ENCODE measurements around the gene ATP5PD.
"Not testable (repeated sequence)": the region's sequence is repeated elsewhere in the genome, so short reads cannot be mapped to it uniquely, and the experiment has no call there.

The ATP5PD gene

DNA sequence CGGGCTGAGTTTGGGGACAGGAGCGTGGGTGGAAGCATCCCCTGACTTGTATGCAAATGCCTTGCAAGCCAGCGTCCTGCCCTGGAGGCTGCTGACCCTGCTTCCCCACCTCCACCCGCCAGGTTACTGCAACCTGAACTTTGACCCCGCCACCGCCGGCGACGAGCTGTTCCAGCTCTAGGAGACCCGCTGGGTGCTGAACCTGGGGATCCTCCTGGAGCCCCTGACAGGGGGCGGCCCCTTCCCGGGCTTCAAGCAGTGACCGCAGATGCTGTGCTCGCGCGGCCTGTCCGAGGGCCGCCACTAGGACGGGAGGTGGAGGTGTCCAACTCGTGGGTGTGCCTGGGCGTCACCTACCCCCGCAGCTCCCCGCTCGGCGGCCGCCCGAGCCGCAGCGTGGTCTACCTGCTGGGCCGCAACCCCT lies 30.3 kb upstream of the ATP5PD start:
- DNase-seq, result no peak

DNA sequence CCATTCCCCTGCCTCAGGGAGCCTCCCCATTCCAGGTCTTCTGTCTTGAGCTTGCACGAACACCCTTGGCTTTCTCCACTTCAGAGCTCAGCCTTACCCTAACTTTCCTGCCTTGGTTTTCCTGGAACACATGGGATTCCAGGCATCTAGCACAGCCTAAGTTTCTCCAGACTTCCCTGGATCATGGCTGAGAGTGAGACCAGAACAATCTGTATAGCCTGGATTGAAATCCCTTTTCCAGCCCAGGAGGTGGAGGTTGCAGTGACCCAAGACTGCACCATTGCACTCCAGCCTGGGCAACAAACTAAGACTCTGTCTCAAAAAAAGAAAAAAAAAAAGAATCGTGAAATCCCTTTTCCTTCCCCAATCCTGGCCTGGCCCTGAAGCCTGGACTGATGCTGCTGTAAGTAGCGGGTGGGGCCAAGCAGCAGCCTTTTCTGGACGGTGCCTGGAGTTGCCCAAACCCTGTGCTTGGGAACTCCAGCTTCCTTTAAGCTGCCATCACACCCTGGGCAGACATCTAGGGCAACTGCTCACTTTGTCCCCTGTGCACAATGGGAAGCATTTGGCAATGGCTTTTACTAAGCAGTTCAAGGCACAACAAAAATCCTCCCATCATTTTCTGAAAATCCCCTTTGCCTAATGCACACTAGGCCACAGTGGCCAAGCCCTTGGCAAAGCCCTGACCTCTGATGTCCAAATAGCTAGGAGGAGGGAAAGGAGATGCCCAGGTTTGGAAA lies 29.0 kb upstream of the ATP5PD start:
- peak in 1 of 14 donors; percentile 53 for DNase-seq

DNA sequence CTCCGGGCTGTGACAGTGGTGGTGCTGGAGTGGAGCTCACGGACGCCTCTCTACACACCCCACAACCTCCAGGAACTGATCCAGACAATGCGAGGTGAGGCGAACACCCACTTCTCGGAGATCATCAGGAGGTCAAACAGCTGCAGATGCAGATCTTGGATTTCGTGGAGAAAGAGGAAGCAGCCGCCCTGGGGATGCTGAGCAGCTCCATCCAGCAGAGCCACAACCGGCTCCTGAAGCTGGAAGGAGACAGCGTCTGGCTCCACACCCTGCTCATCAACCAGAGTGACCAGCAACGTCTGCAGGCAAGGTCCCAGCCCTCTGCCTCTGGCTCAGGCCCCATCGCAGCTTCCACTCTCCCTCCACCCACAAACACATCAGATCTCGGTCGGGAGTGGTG lies 27.8 kb upstream of the ATP5PD start:
- no peak for DNase-seq

DNA sequence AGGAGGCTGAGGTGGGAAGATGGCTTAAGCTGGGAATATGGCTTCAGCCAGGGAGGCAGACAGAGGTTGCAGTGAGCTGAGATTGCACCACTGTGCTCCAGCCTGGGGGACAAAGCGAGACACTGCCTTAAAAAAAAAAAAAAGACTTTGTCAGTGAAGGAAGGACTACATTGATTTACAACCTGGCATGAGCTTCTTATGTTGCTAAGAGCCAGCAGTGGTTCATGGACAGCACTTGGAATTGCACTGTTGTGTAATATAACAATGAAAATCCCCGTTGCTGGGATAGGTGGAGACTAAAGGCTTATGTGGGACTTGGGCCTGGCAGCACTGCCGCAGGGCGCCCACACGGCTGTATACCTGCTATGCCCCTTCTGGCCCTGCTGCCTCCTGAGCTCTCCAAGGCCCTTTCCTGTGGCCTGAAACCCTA lies 26.9 kb upstream of the ATP5PD start:
- DNase-seq, result no peak

DNA sequence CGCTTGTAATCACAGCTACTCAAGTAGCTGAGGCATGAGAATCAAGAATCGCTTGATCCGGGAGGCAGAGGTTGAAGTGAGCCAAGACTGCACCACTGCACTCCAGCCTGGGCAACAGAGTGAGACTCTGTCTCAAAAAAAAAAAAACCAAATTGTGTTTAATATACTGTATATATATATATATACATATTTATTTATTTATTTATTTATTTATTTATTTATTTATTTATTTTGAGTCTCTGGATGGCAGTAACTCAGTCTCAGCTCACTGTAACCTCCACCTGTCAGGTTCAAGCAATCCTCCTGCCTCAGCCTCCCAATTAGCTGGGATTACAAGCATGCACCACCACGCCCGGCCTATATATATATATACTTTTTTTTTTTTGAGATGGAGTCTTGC lies 26.1 kb upstream of the ATP5PD start:
- DNase-seq, result not testable (repeated sequence)

DNA sequence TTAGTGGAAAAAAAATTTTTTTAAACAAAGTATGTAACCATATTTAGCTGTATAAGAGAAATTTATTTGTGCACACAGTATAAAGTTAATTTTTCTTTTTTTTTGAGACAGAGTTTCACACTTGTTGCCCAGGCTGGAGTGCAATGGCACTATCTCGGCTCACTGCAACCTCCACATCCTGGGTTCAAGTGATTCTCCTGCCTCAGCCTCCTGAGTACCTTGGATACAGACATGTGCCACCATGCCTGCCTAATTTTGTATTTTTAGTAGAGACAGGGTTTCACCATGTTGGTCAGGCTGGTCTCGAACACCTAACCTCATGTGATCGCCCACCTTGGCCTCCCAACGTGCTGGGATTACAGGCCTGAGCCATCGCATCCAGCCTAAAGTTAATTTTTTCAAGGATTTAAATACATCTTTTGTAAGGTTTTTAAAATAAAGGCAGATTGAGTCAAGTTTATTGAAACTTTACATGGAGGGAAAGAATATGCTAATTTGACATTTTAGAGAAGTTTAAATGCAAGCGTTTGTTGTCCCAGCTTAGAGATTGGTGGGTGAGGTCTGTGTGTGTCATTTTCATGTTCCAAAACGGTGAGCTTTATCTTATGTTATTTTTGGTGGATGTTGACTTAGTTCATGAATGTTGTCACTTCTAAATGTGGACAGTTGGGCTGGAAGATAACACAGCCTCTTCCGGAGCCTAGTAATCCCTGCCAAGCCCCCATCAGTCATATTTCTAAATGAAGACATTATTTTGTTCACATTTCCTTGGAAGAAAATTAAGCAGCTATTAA lies 24.9 kb upstream of the ATP5PD start:
- DNase-seq, result not testable (repeated sequence)

DNA sequence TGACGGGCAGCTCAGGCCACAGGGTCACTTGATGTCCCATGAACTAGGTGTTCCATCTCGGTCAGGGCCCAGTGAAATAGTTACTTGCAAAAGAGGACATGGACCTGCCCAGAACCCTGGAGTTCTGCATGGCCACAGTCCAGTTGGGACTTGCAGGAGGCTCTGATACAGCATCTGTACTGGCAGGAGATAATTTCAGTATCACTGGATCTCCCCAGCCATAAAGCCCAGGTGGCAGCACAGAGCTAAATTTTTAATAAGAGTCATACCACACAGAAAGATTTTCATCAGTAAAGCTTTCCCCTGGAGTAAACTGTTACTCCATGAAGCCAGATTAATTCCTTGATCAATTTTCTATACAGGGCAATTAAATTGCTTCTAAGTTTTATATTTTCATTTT lies 23.0 kb upstream of the ATP5PD start:
- DNase-seq, result peak in 1 of 14 donors; percentile 33

DNA sequence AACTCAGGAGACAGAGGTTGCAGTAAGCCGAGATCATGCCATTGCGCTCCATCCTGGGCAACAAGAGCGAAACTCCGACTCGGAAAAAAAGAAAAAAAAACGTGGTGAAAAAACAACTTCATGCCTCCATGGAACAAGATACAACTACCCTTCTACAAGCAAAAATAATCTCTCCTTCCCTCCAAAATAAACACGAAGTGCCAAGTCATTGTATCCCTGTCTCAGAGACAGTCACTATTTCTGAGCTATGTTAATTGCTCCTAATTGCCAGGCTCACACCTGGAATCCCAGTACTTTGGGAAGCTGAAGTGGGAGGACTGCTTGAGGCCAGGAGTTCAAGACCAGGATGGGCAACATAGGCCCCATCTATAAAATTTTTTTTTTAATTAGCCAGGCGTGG lies 22.0 kb upstream of the ATP5PD start:
- no peak for DNase-seq

DNA sequence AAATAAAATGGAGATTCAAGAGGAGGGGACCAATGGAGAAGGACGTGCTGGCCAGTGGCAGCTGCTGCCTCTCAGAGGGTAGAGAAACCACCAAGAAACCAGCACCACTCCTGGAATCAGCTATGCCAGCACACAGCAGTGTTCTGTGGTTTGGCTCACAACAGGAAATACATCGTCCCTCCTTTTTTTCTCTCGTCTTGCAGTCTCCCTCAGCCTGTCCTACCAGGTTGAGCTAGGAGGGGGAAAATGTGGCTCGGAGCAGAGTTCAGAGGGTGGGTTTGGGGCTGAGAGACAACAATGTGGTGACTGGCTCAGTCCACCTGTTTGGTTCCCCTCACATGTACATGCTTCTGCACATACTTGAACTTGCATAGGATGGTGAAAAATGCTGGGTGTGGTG lies 21.1 kb upstream of the ATP5PD start:
- DNase-seq, result no peak

DNA sequence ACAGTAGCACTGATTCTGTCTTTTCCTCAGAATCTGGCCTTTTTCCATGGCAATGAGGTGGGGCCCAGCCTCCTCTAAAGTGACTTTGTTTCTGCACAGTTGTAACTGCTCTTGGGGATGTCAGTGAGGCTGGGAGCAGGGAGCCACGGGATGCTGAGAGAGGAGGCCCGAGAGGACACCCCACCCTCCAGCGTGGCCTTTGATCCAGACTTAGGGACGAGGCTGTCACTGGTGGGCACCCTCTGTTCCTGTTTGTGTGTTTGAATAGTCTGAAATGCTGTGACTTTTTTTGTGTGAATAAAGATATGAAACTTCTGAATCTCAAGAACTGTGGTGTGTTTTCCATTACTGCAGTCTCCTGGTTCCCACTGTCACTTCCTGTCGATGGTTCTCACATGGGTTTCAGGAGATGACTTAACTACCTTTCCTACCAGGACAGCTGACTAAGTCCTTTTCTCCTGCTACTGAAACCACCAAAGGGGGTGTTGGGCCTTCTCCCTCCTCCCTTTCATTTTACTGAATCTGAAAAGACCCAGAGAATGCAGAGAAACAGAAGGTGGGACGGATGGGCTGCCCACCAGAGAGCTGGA lies 18.9 kb upstream of the ATP5PD start:
- no peak for DNase-seq

DNA sequence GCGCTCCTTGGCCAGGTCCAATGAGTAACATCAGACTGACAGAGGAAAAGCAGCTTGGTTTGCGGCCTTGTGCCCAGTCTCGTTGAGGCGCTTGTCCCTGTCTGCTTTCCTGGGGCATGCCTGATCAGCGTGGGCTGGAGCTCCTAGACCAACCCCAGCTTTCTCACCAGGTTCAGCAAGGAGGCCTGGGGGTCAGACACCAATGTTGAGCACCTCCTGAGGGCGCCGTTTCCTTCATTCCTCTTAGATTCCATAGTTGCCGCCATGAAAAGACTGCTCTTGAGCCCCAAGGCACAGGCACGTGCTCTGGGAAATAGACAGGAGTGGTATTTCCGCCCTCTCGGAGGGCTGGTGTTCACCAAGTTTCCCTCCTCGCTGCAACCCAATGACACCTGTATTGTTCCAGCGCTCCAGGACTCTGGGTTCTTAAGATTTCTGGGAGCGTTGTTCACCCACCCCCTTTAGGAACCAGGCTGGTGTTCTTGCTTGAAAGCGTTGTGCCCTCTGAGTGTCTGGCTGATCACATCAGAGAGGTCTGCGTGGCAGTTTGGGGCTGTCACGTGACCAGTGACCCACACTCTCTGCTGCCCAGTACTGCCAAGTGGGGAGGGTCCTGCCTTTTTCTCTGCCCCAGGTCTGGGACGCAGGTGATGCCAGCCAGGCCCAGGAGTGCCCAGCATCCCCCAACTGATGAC lies 18.2 kb upstream of the ATP5PD start:
- no peak for DNase-seq

DNA sequence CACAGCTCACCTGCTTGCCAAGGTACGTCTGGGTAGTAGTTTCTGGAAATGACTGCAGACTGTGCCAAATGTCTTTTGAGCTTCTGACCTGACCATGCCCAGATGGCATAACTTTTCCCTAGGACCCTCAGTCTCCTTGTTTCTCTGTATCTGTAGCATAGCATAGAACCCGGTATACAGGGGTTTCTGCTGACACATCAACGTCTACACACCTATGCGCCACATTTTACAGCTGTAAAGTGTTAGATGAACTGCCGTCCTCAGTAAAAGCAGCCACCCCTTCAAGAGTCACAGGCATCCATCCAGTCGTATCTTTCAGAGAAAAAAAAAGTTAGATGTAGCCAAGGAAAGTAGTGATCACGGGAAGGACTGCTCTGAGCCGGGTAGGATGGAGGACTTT lies 17.7 kb upstream of the ATP5PD start:
- DNase-seq, result no peak

DNA sequence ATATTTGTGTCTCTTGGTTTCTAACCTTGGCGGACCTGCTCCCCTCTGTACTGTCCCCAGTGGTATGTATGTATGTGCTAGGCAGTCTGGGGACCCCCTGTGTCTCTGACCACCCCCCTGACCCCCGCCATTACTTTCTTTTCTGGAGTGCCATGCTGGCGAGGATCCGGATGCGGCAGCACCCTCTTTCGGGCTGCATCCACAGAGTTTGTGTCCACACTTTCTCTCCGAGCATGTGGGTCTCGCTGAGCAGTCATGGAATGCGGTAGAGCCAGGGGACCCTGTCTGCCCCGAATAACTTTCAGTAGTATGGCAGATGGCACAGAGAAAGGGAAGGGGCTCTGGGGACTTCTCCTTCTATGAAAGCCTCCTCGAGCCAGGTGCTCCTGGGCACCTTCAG lies 17.3 kb upstream of the ATP5PD start:
- no peak for DNase-seq

DNA sequence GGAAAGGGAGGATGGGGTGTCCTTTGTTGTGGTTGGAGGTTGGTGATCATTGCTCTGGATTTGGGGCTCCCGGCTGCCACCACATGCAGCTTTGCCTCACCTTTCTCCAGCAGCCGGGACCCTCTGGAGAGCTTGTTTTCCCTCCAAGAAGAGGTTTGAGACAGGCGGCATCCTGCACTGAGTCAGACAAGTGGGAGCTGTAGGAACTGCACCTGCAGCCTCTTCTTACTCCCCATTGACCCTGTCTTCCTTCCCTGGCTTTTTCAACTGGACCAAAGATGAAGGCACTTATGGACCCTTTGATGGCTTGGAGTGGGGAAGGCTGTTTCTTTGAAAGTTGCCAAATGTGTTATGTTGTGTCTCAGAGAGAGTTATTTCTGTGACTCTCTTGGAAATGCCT lies 16.9 kb upstream of the ATP5PD start:
- no peak for DNase-seq

DNA sequence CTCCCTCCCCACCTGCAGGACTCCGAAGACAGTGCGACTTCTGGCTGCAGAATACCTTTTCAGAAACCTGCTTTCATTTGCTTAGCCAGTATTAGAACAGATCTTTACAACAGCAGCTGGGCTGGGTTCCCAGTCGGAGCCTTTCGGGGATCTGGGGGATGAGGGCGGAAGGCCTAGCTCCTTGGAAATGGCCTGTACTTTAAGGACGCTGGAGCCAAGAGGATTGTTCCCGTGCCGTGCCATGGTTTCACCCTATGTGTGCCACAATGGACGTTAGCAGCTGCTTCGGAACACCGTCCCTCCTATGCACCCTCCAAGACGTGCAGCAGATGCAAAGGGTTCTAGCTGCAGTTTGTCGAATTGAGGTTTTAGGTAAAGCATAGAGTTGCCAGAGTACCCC lies 16.4 kb upstream of the ATP5PD start:
- DNase-seq, result no peak

DNA sequence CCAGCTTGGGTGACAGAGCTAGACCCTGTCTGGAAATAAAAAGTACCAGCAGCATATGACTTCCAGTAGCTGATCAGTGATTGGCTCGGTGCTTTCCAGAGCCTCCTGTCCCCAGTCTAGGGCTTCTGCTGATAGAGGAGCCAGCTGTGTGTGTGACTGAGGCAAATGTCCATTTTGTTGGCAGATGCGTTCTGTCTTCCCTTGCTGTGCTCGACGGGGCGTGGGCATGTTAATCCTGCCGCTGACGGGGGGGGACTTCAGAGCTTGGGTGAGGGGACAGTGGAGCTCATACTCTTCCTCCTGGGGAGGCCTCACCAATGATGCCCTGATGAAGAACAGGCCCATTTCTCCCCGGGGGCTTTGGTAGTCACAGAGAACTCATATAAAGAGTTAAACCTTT lies 14.8 kb upstream of the ATP5PD start:
- DNase-seq, result no peak

DNA sequence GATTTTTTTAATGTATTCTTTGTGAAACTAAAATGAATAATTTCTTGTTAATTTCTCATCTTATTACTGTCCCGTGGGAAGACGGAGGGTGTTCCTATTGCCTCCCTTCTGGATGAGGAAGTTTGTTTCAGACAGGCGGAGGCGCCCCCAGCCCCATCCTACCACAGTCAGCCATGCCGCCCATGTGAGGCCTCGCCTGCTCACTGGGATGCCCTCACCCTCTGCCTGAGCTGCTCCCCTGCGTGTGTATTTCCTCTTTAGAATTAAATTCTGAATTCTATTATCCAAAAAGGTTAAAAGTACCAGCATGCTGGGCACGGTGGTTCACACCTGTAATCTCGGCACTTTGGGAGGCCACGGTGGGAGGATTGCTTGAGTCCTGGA lies 14.3 kb upstream of the ATP5PD start:
- DNase-seq, result no peak

DNA sequence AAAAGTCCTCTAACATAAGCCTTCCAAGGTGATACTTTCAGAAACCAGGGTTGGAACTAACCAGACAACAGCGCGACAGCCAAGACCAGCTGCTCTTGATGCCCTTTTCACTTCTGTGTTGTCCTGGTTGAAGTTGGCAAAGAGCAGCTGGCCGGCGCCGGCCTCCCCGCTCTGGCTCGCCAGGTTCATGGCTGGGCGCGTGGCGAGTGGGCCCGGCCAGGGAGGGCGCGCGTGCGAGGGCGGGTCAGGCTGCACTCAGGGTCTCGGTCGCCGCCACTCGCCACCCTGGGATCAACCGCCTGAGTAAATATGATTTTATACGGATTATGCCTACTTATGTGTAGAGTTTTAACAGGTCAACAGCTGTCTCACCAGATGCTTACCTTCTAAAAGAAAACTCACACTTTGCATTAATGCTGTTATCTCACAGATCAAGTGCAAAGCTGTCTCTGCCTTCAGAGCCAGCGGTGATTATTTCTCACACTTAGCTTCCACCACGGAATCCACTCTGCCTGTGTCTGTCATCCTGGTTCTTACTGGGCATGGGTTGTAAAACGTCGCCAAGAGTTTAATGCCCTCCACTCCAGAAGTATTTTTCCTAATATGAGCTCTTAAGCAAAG lies 13.8 kb upstream of the ATP5PD start:
- peak in 2 of 14 donors; percentile 10 to 54 for DNase-seq

DNA sequence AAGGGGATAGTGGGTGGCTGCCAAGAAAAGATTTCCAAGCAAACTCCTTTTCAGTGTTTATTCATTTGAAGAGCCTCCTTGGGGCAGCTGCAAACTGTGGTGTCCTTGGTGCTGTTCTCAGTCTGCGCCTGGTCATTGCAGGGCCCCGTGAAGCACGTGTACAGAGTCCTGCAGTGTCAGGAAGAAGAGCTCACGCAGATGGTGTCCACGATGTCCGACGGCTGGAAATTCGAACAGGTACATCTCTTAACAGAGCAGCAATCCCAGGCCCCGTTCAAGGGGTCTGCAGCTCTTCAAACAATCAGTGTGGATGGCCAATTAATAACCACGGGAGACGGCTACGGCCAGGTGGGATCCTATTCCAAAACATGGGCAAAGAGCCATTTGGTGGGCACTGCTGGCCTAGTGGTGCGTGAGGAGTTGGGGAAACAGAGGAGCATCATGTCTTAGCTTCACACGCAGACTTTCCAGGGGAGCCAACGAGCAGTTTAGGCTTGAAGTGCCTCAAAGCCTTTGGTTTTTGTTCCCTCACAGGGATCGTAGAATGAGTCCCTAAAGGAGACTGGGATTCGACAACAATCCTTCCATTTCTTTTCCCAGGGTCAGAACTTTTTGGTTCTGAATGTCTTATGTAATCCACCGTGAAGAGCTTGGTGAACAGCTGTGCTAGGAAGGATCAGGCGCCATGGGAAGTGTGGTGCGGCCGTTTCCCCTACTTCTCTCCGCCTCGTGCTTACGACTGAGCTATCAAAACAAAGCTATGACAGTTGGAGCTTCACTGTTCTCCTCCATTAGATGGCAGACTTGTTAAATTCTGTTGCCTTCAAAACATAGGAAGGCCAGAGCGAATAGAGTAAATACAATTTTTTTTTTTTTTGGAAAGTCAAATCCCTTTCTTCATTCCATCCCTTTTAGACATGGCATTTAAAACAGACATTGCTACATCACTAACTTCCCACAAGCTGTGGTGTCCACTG lies 12.9 kb upstream of the ATP5PD start:
- DNase-seq, result peak in 7 of 14 donors; percentile 13 to 80 (median 29)

DNA sequence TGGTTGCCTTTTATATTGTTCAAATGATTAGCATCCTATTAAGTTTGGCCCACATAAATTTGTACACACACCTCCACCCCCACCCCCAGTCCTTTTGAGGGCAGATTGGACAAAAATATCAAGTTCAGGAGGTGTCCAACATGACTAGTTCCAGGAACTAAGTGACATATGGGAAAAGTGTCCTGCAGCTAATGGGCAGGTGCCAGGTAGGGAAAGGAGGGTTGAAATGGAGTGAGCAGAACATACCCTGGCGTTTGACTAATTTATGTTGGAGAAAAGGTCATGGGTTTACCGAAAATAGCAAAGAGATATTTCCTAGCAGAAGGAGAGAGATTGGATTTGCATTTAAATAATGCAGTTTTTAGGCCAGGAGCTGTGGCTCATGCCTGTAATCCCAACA lies 5.2 kb upstream of the ATP5PD start:
- peak in 2 of 14 donors; percentile 19 to 99 for DNase-seq

DNA sequence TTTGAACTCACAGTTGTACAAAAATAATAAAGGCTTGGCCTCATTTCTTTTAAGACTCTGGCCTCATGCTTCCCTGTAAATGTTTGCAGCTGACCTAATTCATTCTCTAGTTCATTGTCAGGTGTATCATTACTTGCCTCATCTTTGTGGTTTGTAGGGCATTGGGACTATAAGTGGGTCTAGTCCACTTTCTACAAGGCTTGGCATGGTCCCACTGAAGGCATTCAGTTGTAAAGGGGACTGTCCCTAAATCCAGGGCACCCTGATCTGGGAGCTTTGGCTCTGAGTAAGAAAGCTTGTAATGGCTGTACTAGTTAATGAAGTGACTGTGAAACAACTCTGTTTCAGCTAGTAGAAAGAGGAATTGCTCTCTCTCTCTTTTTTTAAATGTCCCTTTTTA lies 2.9 kb upstream of the ATP5PD start:
- no peak for DNase-seq
